Colonic mucosa (tissue), 4 donors: ENCODE results near the gene KRIT1. TPM values are rescaled to one million over a fixed set of nuclear protein-coding genes. Genes with fewer than 3 reads are reported as not detected.

ENCODE experiments used
- DNase-seq: peaks from one replicate; pipeline ENCODE4 v3.0.0-alpha.2; 2020
- H3K27ac ChIP-seq: fragments of 200-600 bp; one replicate; pipeline ENCODE4 v1.8.0; 2021
- H3K27me3 ChIP-seq: fragments of 200-600 bp; one replicate; pipeline ENCODE4 v1.8.0; 2021
- H3K36me3 ChIP-seq: fragments of 200-600 bp; one replicate; pipeline ENCODE4 v1.8.0; 2021
- H3K4me1 ChIP-seq: fragments of 200-600 bp; one replicate; pipeline ENCODE4 v1.8.0; 2021; ENCODE audit warnings: mild to moderate bottlenecking
- H3K4me3 ChIP-seq: fragments of 200-600 bp; one replicate; pipeline ENCODE4 v1.8.0; 2021
- H3K9ac ChIP-seq, 2 donors: one replicate each; pipeline ENCODE4 v1.7.0; 2013; ENCODE audit warnings: control low read depth in 2 of 2, low read depth in 2 of 2, low read length in 2 of 2
- H3K9me3 ChIP-seq: fragments of 200-600 bp; one replicate; pipeline ENCODE4 v1.8.0; 2021
- CTCF ChIP-seq: fragments of 200-600 bp; IDR thresholded peaks from one replicate; pipeline ENCODE4 v1.8.0; 2022; ENCODE audit warnings: antibody characterized with exemption, mild to moderate bottlenecking
- intact Hi-C: fragments of 100-400 bp; cut with DNase I; formaldehyde crosslinking; loops from one replicate; pipeline ENCODE4 v1.14.1; 2022
- total RNA-seq, 2 donors: library from RNA; stranded (reverse); fragmentation: NEBNext Ultra II Directional in 1 of 2; extraction: Animal tissue kit (Norgen Biotek cat#: 25700) in 1 of 2; gene quantifications; one replicate each; pipeline ENCODE4 v1.2.1, GENCODE V29; 2021
- donor health status: healthy.
- donor health status: DM: no; HTN: no; CAD: no.
- donor health status: DM: no; HTN: no; CAD: no.

Gene KRIT1
- total RNA-seq, 2 donors from 2014 or later: 27.4 to 27.5 TPM

- no peak for DNase-seq
- no peaks in the 10 kb centered on the region for H3K9me3 ChIP-seq
- H3K36me3 ChIP-seq: no peaks in the 10 kb centered on the region
- intact Hi-C loops: no loop called here
- H3K9ac ChIP-seq: no peak overlapping the region
- no peak for TF ChIP-seq CTCF
- H3K27ac ChIP-seq: no peak overlapping the region
- no peak overlapping the region for H3K4me3 ChIP-seq
- H3K4me1 ChIP-seq: no peaks in the 10 kb centered on the region
- no peaks in the 10 kb centered on the region for H3K27me3 ChIP-seq
Observed at GRCh38 chr7:92228100-92228499, 17.6 kb downstream of the KRIT1 start.

- Histone ChIP-seq H3K4me3 (no peak overlapping the region), H3K9me3 (no peaks in the 10 kb centered on the region), H3K27ac (no peak overlapping the region), H3K9ac (no peak overlapping the region), H3K36me3 (peaks cover 4% of the 10 kb centered on the region), H3K4me1 (no peaks in the 10 kb centered on the region), H3K27me3 (no peaks in the 10 kb centered on the region)
- DNase-seq: no peak
- no peak for TF ChIP-seq CTCF
- intact Hi-C loops: no loop called here
Observed at GRCh38 chr7:92226981-92227380, 18.7 kb downstream of the KRIT1 start.

GRCh38 chr7:92221766-92222165, 23.9 kb downstream of the KRIT1 start:
- no peak for TF ChIP-seq CTCF
- Histone ChIP-seq H3K27ac (no peak overlapping the region), H3K9ac (no peak overlapping the region), H3K36me3 (peaks cover 15% of the 10 kb centered on the region), H3K4me3 (no peak overlapping the region), H3K27me3 (no peaks in the 10 kb centered on the region), H3K4me1 (no peaks in the 10 kb centered on the region), H3K9me3 (no peaks in the 10 kb centered on the region)
- intact Hi-C loops: no loop called here
- no peak for DNase-seq

- Histone ChIP-seq H3K27me3 (no peaks in the 10 kb centered on the region), H3K36me3 (no peaks in the 10 kb centered on the region), H3K27ac (no peak overlapping the region), H3K9ac (no peak overlapping the region), H3K4me1 (no peaks in the 10 kb centered on the region), H3K4me3 (no peak overlapping the region), H3K9me3 (no peaks in the 10 kb centered on the region)
- no peak for TF ChIP-seq CTCF
- intact Hi-C loops: no loop called here
- no peak for DNase-seq
Observed at GRCh38 chr7:92206672-92207071, 39.0 kb downstream of the KRIT1 start.

- Histone ChIP-seq H3K27ac (no peak overlapping the region), H3K4me1 (no peaks in the 10 kb centered on the region), H3K27me3 (no peaks in the 10 kb centered on the region), H3K36me3 (no peaks in the 10 kb centered on the region), H3K4me3 (no peak overlapping the region), H3K9ac (no peak overlapping the region), H3K9me3 (no peaks in the 10 kb centered on the region)
- no peak for TF ChIP-seq CTCF
- DNase-seq: no peak
- intact Hi-C loops: no loop called here
Observed at GRCh38 chr7:92205987-92206386, 39.7 kb downstream of the KRIT1 start.

- Histone ChIP-seq H3K27ac (no peak overlapping the region), H3K9me3 (no peaks in the 10 kb centered on the region), H3K4me3 (no peak overlapping the region), H3K36me3 (no peaks in the 10 kb centered on the region), H3K9ac (no peak overlapping the region), H3K27me3 (no peaks in the 10 kb centered on the region), H3K4me1 (no peaks in the 10 kb centered on the region)
- intact Hi-C loops: no loop called here
- no peak for DNase-seq
- no peak for TF ChIP-seq CTCF
Observed at GRCh38 chr7:92200791-92201190, 44.9 kb downstream of the KRIT1 start.
